ENCODE data around the gene ADAMTSL1.

ADAMTSL1 gene

GRCh38 chr9:18473652-18474279 lies at the start of gene ADAMTSL1:
TSS of gene ADAMTSL1 (plus strand) at chr9:18474153. CDS start at chr9:18474233, 80 bp downstream.
- Histone ChIP-seq H3K36me3 (ENCODE audit: control insufficient read depth in 2 of 2, insufficient read depth in 2 of 2, low read length in 2 of 2) (no peaks in the 10 kb centered on the region), H3K27me3 (ENCODE audit: control insufficient read depth in 2 of 2, insufficient read depth in 2 of 2, low read length in 2 of 2) (no peaks in the 10 kb centered on the region), H3K9me3 (ENCODE audit: control insufficient read depth in 2 of 2, low read length in 2 of 2) (peaks cover 0 to 3% of the 10 kb centered on the region in 2 donors), H3K4me3 (ENCODE audit: low read length in 2 of 2) (peak within 1 kb of the TSS; percentile 44 to 56), H3K4me1 (ENCODE audit: control insufficient read depth in 2 of 2, insufficient read depth in 2 of 2, low read length in 2 of 2) (peaks cover 0 to 9% of the 10 kb centered on the region in 2 donors), H3K27ac (ENCODE audit: low read depth in 2 of 2, low read length in 2 of 2) (no peak within 1 kb of the TSS), H3K9ac (ENCODE audit: low read depth in 1 of 2, low read length in 2 of 2) (no peak within 1 kb of the TSS)

DNA sequence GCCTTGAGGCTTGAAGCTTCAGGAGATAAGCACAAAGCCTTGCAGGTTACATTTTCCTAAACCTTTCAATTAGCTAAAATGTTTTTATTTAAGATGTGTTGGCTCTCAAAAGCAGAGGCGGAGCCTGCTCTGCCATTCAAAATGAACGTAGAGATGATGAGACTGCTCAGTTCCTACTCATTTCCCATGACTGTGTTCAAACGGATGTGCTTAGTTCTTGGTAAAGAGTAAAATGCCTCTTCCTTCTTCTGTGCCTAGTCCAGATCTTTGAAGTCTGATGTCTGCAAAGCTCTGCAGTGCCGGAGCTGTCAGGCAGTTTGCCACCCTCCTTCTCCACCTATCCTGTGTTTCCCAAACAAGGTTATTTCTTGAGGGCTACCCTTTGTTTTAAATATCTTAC lies 46.3 kb upstream of the ADAMTSL1 start:
- no peaks in the 10 kb centered on the region for H3K27me3 ChIP-seq (ENCODE audit: control insufficient read depth in 2 of 2, insufficient read depth in 2 of 2, low read length in 2 of 2)
- H3K4me3 ChIP-seq (ENCODE audit: low read length in 2 of 2), result no peak overlapping the region
- H3K9ac ChIP-seq (ENCODE audit: low read depth in 1 of 2, low read length in 2 of 2), result no peak overlapping the region
- H3K4me1 ChIP-seq (ENCODE audit: control insufficient read depth in 2 of 2, insufficient read depth in 2 of 2, low read length in 2 of 2), result no peaks in the 10 kb centered on the region
- H3K36me3 ChIP-seq (ENCODE audit: control insufficient read depth in 2 of 2, insufficient read depth in 2 of 2, low read length in 2 of 2), result no peaks in the 10 kb centered on the region
- no peak overlapping the region for H3K27ac ChIP-seq (ENCODE audit: low read depth in 2 of 2, low read length in 2 of 2)
- H3K9me3 ChIP-seq (ENCODE audit: control insufficient read depth in 2 of 2, low read length in 2 of 2), result no peaks in the 10 kb centered on the region

GRCh38 chr9:18428661-18429060 lies 45.3 kb upstream of the ADAMTSL1 start:
- no peaks in the 10 kb centered on the region for H3K9me3 ChIP-seq (ENCODE audit: control insufficient read depth in 2 of 2, low read length in 2 of 2)
- no peaks in the 10 kb centered on the region for H3K4me1 ChIP-seq (ENCODE audit: control insufficient read depth in 2 of 2, insufficient read depth in 2 of 2, low read length in 2 of 2)
- H3K27me3 ChIP-seq (ENCODE audit: control insufficient read depth in 2 of 2, insufficient read depth in 2 of 2, low read length in 2 of 2), result no peaks in the 10 kb centered on the region
- H3K27ac ChIP-seq (ENCODE audit: low read depth in 2 of 2, low read length in 2 of 2), result no peak overlapping the region
- no peak overlapping the region for H3K4me3 ChIP-seq (ENCODE audit: low read length in 2 of 2)
- H3K9ac ChIP-seq (ENCODE audit: low read depth in 1 of 2, low read length in 2 of 2), result no peak overlapping the region
- H3K36me3 ChIP-seq (ENCODE audit: control insufficient read depth in 2 of 2, insufficient read depth in 2 of 2, low read length in 2 of 2), result no peaks in the 10 kb centered on the region

DNA sequence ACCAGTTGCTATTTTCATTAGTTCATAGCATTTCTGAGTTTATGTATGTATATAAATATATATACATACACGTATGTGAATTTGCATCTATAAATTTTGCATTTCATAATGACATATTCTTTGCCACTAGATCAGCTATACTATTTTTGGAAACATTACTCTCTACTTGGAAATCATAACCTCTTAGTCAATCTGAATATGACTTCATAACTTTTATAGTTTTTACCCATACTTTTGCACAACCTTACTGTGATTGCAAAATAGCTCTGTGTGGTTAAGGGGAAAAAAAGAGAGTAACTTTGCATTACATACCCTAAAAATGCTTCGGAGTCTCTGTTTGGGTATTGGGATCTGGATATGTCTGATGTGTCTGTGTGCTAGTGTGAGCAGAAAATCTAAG lies 44.9 kb upstream of the ADAMTSL1 start:
- no peak overlapping the region for H3K27ac ChIP-seq (ENCODE audit: low read depth in 2 of 2, low read length in 2 of 2)
- H3K4me1 ChIP-seq (ENCODE audit: control insufficient read depth in 2 of 2, insufficient read depth in 2 of 2, low read length in 2 of 2), result no peaks in the 10 kb centered on the region
- no peaks in the 10 kb centered on the region for H3K9me3 ChIP-seq (ENCODE audit: control insufficient read depth in 2 of 2, low read length in 2 of 2)
- H3K9ac ChIP-seq (ENCODE audit: low read depth in 1 of 2, low read length in 2 of 2), result no peak overlapping the region
- no peaks in the 10 kb centered on the region for H3K36me3 ChIP-seq (ENCODE audit: control insufficient read depth in 2 of 2, insufficient read depth in 2 of 2, low read length in 2 of 2)
- H3K4me3 ChIP-seq (ENCODE audit: low read length in 2 of 2), result no peak overlapping the region
- no peaks in the 10 kb centered on the region for H3K27me3 ChIP-seq (ENCODE audit: control insufficient read depth in 2 of 2, insufficient read depth in 2 of 2, low read length in 2 of 2)

DNA sequence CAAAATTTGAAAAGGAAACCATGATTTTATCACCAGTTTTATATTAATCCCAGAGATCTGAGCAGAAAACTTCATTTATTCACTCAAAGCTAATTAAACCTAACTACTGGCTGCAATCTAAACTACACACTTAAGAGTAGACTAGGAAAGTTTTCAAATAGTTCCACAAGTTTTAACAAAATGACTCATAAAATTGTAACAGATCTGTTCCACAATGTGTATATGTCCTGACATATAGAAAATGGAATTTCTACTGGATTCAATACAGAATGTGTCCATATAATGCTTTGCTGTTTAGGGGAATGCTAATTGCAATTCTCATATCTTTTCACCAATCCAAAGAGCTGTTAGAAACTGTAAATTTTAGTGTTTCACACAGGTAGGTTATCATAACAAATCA lies 40.3 kb upstream of the ADAMTSL1 start:
- no peaks in the 10 kb centered on the region for H3K36me3 ChIP-seq (ENCODE audit: control insufficient read depth in 2 of 2, insufficient read depth in 2 of 2, low read length in 2 of 2)
- H3K4me3 ChIP-seq (ENCODE audit: low read length in 2 of 2), result no peak overlapping the region
- H3K27me3 ChIP-seq (ENCODE audit: control insufficient read depth in 2 of 2, insufficient read depth in 2 of 2, low read length in 2 of 2), result no peaks in the 10 kb centered on the region
- H3K4me1 ChIP-seq (ENCODE audit: control insufficient read depth in 2 of 2, insufficient read depth in 2 of 2, low read length in 2 of 2), result no peaks in the 10 kb centered on the region
- H3K9ac ChIP-seq (ENCODE audit: low read depth in 1 of 2, low read length in 2 of 2), result no peak overlapping the region
- H3K27ac ChIP-seq (ENCODE audit: low read depth in 2 of 2, low read length in 2 of 2), result no peak overlapping the region
- H3K9me3 ChIP-seq (ENCODE audit: control insufficient read depth in 2 of 2, low read length in 2 of 2), result no peaks in the 10 kb centered on the region

DNA sequence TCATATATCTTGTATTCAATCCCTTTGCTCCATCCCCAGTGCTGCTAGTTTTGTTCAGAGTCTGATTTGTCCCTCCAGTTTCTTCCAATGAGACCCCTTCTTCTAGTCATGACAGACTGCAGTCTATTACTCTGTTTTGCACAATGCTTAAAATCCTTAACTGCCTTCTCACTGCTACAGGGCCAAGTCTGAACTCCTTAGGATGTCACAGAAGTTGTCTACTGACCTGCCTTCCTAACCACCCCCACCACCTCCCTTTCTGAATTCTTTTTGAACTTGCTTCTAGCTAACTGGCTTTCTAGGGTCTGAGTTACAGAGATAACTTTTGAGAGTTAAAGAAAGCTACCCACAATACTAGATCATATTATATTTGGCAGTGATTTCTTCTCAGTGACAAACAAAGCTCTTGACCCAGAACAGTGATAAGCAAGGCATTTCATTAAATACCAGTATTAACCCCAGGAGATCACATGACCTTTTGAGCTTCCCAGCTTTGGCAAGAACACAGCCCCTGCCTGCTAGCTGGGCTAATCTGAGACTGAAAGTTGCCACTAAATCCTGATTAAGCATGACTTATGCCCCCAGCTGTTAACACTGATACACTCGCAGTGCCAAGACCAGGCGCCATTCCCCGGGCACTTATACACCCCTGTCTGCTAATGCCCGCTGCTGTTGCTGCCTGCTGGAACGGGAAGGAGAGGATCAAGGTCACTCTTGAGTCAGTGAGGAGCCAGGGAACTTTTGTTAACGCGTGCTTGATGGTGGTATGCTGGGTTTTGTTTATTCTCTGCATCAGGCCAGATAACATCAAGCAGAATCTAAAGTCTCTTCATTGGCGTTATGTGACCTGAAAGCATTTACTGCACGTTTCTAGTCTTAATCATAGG lies 36.4 kb upstream of the ADAMTSL1 start:
- Histone ChIP-seq H3K27ac (ENCODE audit: low read depth in 2 of 2, low read length in 2 of 2) (no peak overlapping the region), H3K9ac (ENCODE audit: low read depth in 1 of 2, low read length in 2 of 2) (no peak overlapping the region), H3K4me1 (ENCODE audit: control insufficient read depth in 2 of 2, insufficient read depth in 2 of 2, low read length in 2 of 2) (no peaks in the 10 kb centered on the region), H3K27me3 (ENCODE audit: control insufficient read depth in 2 of 2, insufficient read depth in 2 of 2, low read length in 2 of 2) (no peaks in the 10 kb centered on the region), H3K4me3 (ENCODE audit: low read length in 2 of 2) (peak overlapping the region in 1 of 2 donors; percentile 60), H3K9me3 (ENCODE audit: control insufficient read depth in 2 of 2, low read length in 2 of 2) (no peaks in the 10 kb centered on the region), H3K36me3 (ENCODE audit: control insufficient read depth in 2 of 2, insufficient read depth in 2 of 2, low read length in 2 of 2) (no peaks in the 10 kb centered on the region)

- Histone ChIP-seq H3K4me1 (ENCODE audit: control insufficient read depth in 2 of 2, insufficient read depth in 2 of 2, low read length in 2 of 2) (no peaks in the 10 kb centered on the region), H3K27me3 (ENCODE audit: control insufficient read depth in 2 of 2, insufficient read depth in 2 of 2, low read length in 2 of 2) (no peaks in the 10 kb centered on the region), H3K9me3 (ENCODE audit: control insufficient read depth in 2 of 2, low read length in 2 of 2) (no peaks in the 10 kb centered on the region), H3K9ac (ENCODE audit: low read depth in 1 of 2, low read length in 2 of 2) (no peak overlapping the region), H3K27ac (ENCODE audit: low read depth in 2 of 2, low read length in 2 of 2) (no peak overlapping the region), H3K4me3 (ENCODE audit: low read length in 2 of 2) (peak overlapping the region; percentile 24 to 60), H3K36me3 (ENCODE audit: control insufficient read depth in 2 of 2, insufficient read depth in 2 of 2, low read length in 2 of 2) (no peaks in the 10 kb centered on the region)
Observed at GRCh38 chr9:18438300-18438925, 35.5 kb upstream of the ADAMTSL1 start.

DNA sequence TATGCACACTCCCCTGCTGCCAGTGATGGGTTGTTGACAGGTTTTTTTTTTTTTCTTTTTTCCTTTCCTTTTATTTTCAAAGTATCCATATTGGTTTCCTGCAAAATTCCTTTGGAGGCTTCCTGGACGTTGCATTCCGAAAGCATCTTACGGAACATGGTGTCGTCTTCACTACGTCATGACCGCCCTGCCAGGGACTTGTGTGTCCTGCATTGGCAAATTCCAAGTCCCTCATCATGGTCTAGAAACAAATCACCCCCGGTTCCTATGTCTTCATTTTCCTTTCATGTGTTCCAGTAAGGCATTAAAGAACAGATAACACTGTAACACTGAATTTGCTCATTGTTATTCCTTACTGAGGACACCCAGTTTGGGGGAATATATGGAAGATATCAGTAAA lies 35.0 kb upstream of the ADAMTSL1 start:
- Histone ChIP-seq H3K4me3 (ENCODE audit: low read length in 2 of 2) (peak overlapping the region; percentile 24 to 60), H3K9ac (ENCODE audit: low read depth in 1 of 2, low read length in 2 of 2) (no peak overlapping the region), H3K27ac (ENCODE audit: low read depth in 2 of 2, low read length in 2 of 2) (no peak overlapping the region)

DNA sequence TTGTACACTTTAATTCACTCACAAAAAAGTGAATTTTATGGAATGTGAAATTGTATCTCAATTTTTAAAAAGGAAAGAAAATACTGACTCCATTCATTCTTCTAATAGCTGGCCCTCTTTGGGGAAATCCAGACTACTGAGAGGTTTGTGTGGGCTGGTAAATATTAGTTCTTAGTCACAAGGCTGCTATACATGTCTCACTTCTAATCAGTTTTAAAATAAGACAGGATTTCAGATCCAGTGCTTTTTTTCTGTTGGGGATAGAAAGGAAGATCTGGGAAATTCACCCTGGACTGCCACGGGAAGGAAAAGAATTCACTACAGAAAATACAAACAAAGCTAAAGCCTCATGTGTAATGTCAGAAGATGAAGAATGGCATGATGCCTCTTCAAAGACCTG lies 32.7 kb upstream of the ADAMTSL1 start:
- Histone ChIP-seq H3K4me3 (ENCODE audit: low read length in 2 of 2) (no peak overlapping the region), H3K4me1 (ENCODE audit: control insufficient read depth in 2 of 2, insufficient read depth in 2 of 2, low read length in 2 of 2) (no peaks in the 10 kb centered on the region), H3K9ac (ENCODE audit: low read depth in 1 of 2, low read length in 2 of 2) (no peak overlapping the region), H3K36me3 (ENCODE audit: control insufficient read depth in 2 of 2, insufficient read depth in 2 of 2, low read length in 2 of 2) (no peaks in the 10 kb centered on the region), H3K27ac (ENCODE audit: low read depth in 2 of 2, low read length in 2 of 2) (no peak overlapping the region), H3K9me3 (ENCODE audit: control insufficient read depth in 2 of 2, low read length in 2 of 2) (no peaks in the 10 kb centered on the region), H3K27me3 (ENCODE audit: control insufficient read depth in 2 of 2, insufficient read depth in 2 of 2, low read length in 2 of 2) (no peaks in the 10 kb centered on the region)

More for the DNA sequence above, 35.0 kb upstream of the ADAMTSL1 start:
- H3K4me1 ChIP-seq (ENCODE audit: control insufficient read depth in 2 of 2, insufficient read depth in 2 of 2, low read length in 2 of 2), result no peaks in the 10 kb centered on the region
- no peaks in the 10 kb centered on the region for H3K36me3 ChIP-seq (ENCODE audit: control insufficient read depth in 2 of 2, insufficient read depth in 2 of 2, low read length in 2 of 2)
- H3K9me3 ChIP-seq (ENCODE audit: control insufficient read depth in 2 of 2, low read length in 2 of 2), result no peaks in the 10 kb centered on the region
- no peaks in the 10 kb centered on the region for H3K27me3 ChIP-seq (ENCODE audit: control insufficient read depth in 2 of 2, insufficient read depth in 2 of 2, low read length in 2 of 2)
